Hypothalamus (tissue), 51 donors: ENCODE results near the gene GALNTL6.
"Not testable (repeated sequence)": the region's sequence is repeated elsewhere in the genome, so short reads cannot be mapped to it uniquely, and the experiment has no call there.

Source experiments
- DNase-seq, 51 donors: peaks; one replicate each; lab custom pipeline; 2025; lab: John Stamatoyannopoulos, UW

GALNTL6 gene

DNA sequence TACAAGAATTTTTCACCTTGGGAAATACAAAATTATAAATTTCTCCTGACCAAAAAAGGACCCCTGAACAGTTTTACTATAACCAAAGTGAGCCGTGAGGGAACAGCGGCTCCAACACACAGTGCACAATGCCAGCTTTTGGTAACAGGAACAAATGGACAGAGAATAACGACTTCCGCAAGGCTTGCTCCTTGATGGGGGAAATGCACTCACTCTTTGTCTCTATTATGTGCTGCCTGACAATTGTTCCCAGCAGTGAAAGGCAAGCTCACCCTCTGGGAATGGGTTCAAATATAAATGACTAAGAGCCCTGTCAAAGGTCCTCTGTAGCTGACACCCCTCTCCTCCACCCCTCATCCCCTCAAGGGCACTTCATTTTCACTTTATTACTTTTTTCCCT is 1029.6 kb downstream of the GALNTL6 start:
- no peak for DNase-seq

DNA sequence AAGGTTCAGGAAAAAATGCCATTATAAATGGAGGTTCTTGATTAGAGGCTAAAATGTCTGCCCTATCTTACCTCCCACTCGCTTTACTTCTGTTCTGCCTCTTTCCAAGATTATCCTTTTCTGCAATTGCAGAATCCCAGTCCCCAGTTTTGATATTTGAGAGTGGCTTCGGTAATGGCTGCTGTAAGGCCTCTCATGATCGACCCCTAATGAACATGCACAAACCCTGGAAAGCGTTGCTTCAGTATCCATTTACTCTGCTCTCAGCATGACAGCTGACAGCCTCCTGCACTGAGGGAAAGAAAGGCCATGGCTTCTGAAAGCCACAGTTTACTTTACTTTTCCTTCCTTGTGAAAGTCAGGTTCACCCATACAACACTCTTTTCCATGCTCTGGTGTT is 1030.0 kb downstream of the GALNTL6 start:
- no peak for DNase-seq

DNA sequence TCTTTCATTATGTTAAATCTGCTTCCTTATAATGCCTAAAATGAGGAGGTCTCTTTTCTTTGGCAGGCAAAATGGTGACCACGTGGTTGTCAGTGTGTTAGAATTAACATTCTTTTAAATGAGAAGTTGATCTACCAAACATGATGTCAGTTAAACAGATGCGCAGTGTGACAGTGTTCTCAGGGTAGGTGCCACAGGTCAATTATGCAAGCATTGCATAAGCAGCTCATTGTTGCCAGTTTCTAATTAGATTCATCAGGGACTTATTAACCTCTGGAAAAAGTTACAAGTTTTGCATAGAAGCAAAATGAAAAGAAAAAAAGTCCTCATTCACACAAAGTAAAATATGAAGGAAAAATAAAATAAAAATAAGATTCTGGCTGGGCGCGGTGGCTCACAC is 1031.4 kb downstream of the GALNTL6 start:
- no peak for DNase-seq

DNA sequence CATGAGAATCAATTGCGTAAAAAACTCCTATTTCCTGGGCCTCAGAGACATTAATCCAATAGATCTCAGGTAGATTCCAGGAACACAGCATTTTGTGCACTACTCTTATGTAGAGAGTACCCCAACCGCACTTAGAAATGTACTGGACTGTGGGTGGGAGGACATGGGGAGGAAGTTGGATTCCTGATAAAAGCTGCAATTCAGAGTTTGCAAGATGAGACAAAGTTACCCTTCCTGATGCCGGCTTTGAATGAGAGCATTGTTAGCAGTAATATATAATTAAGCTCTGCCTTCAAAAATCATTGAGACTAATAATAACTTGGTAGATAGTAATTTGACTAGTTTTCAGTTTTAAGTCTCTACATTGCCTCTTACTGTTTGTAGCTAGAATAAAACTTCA is 1032.1 kb downstream of the GALNTL6 start:
- DNase-seq = no peak

DNA sequence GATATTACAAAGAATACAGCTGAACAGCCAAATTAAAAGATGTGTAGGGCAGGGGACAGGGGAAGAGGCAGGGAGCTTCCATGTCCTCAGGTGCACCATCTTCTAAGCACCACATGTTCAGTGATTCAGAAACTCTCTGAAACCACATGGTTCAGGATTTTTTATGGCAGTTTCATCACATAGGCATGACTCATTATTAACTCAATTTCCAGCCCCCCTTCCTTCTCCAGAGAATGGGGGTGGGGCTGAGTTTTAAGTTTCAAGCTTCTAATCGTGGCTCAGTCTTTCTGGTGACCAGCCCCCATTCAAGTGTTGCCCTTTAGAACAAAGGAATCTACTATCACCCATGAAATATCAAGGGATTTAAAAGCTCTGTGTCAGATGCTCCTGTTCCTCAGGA is 1037.6 kb downstream of the GALNTL6 start:
- DNase-seq = no peak

DNA sequence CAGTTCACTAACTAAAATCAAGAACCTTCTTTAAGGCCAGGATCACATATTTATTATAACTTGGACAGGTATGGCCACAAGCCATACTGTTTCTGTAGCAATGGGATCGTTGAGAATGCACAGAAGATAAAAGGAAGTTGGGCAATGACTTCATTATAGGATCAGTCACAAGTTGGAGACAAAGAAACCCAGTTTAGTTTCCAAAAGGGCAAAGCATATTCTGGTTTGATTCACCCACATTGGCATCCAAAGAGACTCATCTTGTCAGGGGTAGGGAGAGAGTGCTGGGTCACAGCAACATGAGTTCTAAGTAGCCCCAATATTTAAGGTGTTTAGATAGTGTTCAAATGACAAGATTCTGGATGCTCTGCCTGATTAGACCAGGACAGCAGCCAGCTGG is 1038.3 kb downstream of the GALNTL6 start:
- DNase-seq = no peak

DNA sequence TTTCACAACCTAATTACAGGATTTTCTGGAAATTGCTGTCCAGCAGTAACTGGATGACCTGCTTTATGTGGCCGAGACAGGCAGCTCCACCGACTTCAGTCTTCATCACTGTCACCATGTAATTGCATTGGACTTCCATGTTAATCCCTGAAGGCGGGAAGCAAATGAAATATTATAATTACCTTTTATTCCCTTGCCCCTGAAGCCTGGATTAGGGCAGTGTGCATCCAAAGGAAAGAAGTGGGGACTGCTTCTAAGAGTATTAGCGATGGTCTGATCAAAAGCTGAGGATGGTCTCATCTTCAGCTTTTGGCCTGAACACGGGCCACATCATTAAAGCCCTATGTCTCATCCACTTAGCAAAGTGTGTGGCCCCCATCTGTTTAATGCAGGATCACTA is 1043.8 kb downstream of the GALNTL6 start:
- DNase-seq = no peak

DNA sequence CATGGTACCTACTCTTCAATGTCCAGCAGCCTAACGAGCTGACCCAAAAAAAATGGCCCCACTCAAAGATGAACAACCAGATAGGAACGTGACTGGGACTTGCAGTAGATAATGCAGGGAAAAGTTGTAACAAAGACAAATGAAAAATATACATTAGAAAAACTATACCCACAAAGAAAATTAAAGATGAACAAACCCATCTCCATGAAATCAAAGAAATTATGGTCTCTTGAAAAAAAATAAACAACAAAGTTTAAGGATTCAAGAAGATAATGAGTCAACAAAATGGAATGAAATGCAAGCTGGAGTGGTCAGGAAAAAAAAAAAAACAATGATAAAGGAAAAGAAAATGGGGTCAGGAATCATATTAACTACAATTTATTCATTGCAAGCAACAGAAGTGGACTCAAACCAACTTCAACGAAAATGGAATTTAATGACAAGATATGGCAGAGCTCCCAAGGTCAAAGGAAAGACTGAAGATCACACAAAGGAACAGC is 1045.6 kb downstream of the GALNTL6 start:
- DNase-seq = no peak

DNA sequence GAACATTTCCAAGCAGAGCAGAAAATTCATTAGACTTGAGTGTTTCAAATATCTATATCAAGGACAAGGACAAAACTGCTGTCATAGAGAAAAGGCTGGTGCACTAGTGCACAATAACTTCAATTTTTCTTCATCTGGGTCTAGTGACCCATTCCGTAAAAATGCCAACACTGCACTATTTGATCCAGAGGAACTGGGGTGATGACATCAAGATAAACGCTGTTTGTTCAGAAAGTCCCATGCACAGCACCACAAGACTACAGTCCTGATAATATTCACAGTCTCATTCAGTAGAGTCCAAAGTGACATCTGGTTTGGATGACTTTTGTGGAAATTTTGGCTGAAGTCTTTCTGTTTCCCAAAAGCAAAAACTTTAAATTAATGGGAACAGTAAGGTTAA is 1051.9 kb downstream of the GALNTL6 start:
- DNase-seq = no peak

DNA sequence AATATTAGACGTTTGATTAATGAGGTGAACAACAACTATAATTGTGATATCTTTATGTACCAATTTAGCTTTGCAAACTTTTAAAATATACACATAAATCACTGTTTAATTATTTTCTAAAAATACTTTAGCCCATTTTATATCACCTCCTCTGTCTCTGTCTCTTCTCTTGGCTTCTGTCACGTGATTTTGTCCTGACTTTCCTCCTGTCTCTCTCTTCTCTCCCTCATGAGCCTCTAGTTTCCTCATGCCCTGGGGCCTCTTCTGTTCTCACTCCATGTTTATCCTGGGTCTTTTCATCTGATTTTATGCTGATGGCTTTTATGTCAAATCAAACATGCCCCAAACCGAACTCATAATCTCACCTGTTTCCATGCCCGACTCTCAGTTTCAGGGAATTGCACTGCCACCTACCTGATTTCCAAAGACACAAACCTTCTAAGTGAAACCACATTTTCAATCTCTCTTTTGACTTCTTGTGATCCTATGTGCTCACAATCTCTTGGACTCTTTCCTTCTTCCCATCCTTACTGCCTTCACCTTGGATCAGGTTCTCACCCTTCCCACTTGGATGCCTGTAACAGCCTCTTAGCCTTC is 1052.4 kb downstream of the GALNTL6 start:
- no peak for DNase-seq

DNA sequence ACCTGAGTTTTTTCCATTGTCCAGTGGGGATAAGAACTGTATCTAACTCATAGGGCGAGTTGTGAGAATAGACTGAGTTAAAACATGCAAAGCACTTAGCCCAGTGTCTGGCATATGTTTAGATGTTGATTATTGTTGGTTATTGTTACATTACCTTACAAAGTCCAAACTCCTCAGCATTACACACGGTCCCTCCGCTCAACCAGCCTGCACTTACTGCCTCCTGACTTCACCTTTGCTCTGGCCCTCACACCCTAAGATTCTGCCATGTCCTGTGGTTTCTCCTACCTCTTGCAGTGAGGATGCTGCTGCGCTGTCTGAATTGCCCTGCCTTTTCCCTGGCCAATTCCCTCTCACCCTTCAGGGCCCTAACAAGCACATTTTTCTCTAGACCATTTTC is 1053.2 kb downstream of the GALNTL6 start:
- DNase-seq = no peak

DNA sequence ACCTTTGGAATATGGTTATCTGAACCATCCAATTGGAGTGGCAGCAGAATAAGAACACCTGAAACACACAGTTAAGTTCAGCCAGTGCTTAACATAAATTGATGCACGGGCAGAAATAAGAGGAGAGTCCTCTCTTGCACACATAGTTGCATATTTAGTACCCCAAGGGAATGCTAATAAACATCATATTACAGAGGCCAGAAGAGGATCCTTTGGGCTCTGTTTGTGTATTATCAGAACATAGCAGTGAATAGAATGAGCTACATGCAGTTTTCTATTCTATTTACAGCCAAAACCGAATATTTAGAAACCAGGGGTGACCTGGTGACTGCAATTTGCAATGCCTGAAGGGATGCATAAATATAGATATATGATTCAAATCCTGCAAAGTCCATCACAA is 1054.6 kb downstream of the GALNTL6 start:
- no peak for DNase-seq

DNA sequence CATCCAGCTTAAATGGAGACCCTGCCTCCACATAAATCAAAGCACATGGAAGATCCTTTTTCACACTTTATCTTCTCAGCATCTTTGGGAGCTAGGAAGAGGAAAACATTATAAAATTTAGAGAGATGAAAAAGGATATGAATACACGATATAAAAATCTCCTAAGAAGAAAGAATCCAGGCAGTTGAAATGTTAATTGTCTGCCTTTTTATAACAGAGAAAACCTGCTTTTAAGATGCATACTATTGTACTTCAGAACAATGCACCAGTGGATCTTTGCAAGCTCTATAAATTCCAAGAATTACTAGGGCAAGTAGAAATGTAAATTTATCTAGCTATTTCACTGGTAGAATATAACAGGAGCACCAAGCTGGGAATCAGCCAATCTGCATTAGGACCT is 1055.1 kb downstream of the GALNTL6 start:
- no peak for DNase-seq

DNA sequence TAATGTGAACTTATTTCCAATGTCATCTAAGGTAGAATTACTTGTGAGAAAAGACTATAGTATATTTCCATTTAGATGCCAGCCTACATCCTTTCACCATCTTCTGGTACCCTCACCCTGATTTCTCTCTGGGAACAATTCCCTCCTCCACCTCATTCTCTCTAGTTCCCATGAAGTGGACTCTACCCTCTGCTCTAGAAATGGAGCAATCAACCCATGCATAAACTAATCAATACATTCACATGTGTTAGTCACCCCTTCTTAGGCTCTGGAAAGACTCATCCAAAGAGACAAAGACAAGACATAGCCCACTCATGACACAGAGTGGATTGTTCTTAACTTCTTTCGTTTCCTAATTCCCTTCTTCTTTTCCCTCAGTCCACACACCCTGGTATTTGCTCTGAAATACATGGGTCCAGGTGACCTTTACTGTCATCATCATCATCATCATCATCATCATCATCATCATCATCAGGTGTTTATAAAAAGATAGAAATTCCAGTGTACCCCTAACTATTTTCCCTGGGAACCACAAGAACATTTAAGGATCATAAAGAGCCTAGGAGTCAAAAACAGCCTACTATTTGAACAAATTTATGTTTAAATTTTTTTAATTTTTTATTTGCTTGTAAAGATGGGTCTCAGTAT is 1056.5 kb downstream of the GALNTL6 start:
- no peak for DNase-seq

DNA sequence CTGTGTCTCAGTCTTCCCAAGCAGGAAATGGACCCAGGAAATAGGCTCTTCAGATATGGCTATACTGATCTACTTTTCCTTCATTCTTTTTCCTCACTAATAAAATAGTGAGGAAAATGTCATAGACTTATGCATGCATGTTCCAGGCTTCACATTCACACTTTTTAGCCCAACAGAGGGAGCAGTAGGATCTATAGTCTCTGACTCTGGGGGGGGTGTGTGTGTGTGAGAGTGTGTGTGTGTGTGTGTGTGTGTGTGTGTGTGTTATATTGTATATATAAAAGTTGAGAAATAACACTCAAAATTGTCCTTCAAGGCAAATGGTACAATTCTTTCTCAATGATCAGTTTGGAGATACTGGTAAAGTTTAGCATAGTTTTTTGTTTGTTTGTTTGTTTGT is 1058.2 kb downstream of the GALNTL6 start:
- DNase-seq = no peak

DNA sequence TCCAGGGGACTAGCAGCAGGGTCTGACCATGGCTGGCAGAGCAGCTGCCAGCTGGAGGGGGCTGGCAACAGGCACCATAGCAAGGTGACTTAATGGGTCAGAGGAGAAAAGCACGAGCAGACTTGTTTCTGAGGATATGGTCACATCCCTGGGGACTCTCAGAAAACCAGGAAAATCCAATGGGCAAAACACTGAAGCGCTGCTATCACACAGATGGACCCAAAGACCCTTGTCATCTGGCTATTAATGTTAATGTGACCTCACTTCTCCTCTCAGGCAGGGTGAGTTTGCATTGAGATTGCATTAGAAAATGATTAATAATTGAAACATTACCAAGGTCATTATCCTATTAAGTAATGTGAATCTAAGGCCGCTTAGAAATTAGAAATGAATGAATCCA is 1061.7 kb downstream of the GALNTL6 start:
- DNase-seq = no peak

DNA sequence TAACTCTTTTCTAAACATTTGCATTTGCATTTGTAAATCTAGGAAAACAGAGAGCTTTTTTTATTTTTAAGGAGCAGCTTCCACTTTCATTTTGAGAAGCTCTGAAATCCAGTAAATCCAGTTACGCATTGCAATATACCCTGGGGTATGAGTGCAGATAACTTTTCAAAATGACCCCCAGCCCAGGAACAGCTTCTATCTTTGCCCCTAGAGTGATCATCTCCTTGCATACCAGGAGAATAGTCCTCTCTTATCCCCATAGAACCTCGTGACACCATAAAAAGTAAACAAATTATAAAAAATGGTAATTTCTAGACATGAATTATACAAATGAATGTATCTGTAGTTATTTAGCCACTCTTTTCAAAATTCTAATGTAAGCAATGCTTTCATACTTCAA is 1063.2 kb downstream of the GALNTL6 start:
- no peak for DNase-seq

DNA sequence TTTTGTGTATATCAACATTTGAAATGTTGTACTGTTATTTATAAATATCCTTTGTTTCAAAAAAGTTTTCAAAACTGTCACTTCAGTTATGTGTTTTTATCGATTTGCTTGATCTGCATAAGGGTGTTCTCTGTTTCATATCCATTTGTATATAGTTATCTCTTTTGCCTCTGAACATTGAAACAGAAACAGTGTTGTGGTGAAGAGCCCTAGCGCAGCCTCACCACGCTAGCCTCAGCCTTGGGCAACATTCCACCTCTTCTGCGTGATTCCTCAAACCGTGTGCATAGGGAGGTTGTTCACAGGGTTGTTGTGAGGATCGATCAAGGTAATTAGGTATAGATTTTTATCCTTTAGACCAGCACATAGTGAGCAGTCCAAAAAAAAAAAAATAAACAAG is 1068.4 kb downstream of the GALNTL6 start:
- no peak for DNase-seq

DNA sequence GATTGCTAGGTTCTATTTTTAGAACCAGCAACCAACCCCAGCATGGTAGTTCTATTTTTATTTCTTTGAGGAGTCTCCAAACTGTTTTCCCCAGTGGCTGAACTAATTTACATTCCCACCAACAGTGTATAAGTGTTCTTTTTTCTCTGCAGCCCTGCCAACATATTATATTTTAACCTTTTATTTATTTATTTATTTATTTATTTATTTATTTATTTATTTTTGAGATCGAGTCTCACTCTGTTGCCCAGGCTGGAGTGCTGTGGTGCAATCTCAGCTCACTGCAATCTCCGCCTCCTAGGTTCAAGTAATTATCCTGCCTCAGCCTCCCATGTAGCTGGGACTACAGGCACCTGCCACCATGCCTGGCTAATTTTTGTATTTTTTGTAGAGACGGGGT is 1074.2 kb downstream of the GALNTL6 start:
- DNase-seq = not testable (repeated sequence)

DNA sequence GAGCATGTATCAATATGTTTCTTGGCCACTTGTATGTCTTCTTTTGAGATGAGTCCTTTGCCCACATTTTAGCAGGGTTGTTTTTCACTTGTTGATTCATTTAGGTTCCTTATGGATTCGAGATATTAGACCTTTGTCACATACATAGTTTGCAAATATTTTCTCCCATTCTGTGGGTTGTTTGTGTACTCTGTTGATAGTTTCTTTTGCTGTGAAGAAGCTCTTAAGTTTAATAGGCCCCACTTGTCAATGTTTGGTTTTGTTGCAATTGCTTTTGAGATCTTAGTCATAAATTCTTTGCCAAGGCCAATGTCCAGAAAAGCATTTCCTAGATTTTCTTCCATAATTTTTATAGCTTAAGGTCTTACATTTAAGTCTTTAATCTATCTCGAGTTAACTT is 1074.8 kb downstream of the GALNTL6 start:
- no peak for DNase-seq

DNA sequence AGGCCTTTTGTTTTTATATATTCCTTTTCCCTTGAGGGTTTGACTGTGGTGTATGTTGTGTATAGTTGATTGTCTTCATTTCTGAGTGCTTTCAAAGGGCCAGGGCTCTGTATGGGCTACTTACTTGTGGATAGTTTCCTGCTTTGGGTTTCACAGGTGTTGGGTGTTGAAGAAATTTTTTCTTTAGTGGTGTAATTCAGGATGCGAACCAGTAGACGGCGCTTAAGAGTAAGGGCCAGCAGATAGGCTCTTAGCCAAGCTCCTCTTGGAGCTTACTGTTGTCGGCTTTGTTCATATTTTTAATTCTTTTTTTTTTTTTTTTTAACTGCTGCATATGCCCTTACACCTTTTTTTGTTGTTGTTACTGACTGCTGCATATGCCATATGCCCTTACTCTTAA is 1079.1 kb downstream of the GALNTL6 start:
- DNase-seq = no peak

DNA sequence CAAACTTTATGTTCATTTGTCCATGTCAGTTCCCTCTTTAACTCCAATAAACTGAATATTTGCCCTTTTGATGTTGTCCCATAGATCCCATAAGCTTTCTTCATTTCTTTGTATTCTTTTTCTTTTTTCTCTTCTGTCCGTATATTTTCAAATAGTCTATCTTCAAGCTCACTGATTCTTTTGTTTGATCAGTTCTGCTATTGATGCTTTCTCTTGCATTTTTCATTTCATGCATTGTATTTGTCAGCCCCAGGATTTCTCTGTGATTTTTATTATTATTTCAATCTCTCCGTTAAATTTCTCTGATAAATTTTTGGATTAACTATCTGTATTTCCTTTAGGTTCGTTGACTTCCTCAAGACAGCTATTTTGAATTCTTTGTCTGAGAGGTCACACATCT is 1082.5 kb downstream of the GALNTL6 start:
- no peak for DNase-seq

DNA sequence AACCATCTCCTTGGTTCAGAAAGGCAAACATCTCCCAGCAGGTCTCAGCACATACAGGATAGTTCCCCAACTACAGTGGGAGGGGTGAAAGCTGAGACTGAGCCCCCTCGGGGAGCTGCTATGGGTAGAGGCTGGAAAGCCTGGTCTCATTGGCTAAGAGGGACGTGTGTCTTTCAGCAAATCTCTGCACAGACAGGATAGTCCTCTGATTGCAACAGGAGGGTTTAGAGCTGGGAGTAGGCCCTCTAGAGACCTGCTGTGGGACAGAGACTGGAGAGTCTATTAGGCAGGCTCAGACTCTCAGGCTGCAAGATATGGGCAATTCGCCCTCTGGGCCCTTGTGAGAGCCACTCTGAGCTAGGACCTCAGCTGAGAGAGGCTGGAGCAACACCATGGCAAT is 1083.8 kb downstream of the GALNTL6 start:
- DNase-seq = no peak
